GM18867 (cell line): ENCODE measurements around the gene TBX21.
A peak's percentile ranks its signal among the peaks of the same experiment; 100 is the strongest.

Experiments used
- ATAC-seq: cut with Tn5 transposase; IDR thresholded peaks from one replicate; pipeline ENCODE4 v1.9.1; 2021; ENCODE audit warnings: mild to moderate bottlenecking, moderate library complexity; ENCODE audit not compliant: unreplicated experiment

TBX21 gene

DNA sequence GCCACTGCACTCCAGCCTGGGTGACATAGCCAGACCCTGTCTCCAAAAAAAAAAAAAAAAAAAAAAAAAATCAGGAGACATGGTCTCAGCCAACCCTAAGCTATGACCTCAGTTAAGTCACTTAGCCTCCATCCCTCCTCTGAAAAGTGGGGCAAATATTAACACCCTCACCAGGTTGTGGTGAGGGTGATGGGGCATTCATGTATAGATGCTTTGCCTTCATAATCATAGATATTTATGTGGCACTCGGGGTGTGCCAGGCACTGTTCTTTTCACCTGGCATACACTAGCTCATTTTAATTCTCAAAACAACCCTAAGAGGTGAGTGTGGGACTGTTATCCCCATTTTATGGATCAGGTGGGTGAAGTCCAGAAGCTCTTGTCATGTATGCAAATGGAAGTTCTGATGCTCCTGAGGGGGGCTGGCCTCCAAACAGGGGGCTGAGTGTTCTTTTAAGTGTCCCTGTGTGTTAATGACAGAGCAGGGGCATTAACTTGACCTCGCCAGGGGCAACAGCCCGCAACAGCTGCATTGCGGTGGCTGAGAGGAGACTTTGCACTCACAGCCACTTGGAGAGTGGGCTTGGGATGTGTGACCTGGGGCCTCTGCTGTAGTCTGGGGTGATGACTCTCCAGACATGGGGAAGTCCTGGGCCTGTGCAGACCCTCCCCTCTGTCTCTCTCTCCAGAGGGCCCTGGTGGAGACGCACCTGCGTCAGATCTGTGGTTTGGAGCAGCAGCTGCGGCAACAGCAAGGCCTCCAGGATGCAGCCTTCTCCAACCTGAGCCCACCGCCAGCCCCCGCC lies 34.9 kb upstream of the TBX21 start:
- ATAC-seq = no peak

- peak; percentile 29 for ATAC-seq
Observed at GRCh38 chr17:47698749-47699535, 34.1 kb upstream of the TBX21 start.

DNA sequence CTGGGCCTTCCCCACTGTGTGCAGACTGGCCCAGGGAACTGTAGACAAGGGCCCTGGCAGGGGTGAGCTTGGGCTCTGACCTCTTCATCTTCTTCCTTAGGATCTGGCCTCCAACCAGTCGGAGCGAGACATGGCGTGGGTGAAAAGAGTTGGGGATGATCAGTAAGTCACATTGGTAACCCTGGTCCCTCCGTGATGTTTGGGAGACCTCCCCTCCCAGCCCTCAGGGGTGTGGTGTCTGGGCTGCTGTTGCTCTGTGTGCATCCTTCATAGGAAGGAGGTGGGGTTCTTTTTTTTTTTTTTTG lies 33.5 kb upstream of the TBX21 start:
- ATAC-seq = no peak

DNA sequence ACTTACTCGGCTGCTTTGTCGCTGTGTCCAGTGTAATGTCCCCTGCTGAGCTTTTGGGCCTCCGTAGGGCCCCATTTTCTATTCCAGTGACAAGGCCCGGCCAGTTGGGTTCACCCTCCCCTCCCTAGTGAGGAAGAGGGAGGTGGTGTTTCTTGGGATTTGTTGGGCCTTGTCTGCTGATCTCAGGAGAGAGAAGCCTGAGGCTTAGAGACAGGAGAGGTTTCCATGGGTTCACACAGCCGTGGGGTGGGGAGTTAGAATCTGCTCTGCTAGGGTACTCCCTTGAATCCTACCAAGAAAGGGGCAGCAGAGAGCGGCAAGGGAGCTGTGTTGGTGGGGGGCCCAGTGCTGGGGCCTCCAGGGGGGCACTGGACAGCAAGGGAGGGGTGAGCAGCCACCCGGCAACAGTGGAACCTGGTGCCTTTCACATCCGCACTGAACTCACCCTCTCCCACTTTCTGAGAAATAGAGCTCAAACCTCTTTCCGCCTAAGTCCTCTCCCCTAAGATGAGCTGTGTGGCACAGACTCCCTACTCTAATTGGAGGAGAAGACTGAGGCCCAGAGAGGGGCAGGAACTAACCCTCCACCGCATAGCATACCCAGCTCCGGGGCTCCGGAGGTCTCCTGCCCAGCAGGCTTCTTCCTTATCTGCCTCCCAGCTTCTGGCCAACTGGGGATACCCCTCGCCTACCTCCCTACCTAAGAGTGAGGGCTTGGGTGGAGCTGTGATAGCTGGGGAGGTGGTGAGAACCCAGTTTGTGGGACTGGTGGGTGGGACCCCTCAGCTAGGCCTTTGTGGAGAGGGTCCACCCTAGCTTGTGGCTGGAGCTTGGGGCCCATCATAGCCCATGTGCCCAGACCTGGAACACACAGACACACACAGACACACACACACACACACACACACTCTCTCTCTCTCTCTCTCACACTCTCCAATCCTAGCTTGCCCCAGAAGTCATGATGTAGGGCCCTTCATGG lies 32.3 kb upstream of the TBX21 start:
- no peak for ATAC-seq

DNA sequence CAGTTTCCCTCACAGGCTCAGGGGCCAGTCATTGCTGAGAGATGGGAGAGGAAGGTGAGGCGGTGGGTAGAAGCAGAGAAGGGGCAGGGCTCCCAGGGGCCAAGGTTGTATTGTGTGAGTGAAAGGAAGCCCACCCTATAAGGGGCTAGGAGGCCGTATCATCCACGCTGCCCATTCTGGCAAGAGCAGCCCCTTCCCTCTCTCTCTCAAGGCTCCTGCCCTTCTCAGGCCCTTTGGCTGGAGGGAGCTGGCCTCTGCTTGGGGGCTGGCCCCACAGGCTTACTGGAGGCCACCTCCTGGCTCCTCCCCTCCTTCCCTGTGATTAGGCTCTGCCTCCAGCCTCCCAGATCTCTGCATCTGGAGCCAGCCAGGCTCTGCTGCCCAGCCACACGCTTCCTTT lies 31.4 kb upstream of the TBX21 start:
- no peak for ATAC-seq

GRCh38 chr17:47702391-47702995 lies 30.5 kb upstream of the TBX21 start:
- no peak for ATAC-seq

DNA sequence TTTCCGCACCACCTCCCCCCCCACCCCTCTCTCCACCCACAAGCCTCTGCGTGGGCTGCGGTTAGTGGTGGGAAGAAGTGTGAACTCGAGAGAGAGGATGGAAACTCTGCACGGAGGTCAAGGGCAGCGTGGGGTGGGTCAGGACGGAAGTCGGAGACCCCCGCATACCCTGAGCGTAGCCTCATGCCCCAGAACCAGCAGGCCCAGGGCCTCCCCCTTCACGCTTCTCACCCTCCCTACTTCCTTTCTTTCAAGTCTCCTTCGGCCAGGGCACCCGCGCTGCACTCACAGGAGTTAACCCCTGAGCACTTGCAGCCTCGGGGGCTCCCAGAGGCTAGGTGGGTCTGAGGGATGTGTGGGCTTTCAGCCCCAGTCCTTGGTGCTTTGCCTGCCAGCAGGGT lies 29.8 kb upstream of the TBX21 start:
- peak; percentile 29 for ATAC-seq

GRCh38 chr17:47703671-47704070 lies 29.4 kb upstream of the TBX21 start:
- no peak for ATAC-seq

- ATAC-seq = no peak
Observed at GRCh38 chr17:47704116-47704515, 28.9 kb upstream of the TBX21 start.

GRCh38 chr17:47704736-47705135 lies 28.3 kb upstream of the TBX21 start:
- ATAC-seq = no peak

DNA sequence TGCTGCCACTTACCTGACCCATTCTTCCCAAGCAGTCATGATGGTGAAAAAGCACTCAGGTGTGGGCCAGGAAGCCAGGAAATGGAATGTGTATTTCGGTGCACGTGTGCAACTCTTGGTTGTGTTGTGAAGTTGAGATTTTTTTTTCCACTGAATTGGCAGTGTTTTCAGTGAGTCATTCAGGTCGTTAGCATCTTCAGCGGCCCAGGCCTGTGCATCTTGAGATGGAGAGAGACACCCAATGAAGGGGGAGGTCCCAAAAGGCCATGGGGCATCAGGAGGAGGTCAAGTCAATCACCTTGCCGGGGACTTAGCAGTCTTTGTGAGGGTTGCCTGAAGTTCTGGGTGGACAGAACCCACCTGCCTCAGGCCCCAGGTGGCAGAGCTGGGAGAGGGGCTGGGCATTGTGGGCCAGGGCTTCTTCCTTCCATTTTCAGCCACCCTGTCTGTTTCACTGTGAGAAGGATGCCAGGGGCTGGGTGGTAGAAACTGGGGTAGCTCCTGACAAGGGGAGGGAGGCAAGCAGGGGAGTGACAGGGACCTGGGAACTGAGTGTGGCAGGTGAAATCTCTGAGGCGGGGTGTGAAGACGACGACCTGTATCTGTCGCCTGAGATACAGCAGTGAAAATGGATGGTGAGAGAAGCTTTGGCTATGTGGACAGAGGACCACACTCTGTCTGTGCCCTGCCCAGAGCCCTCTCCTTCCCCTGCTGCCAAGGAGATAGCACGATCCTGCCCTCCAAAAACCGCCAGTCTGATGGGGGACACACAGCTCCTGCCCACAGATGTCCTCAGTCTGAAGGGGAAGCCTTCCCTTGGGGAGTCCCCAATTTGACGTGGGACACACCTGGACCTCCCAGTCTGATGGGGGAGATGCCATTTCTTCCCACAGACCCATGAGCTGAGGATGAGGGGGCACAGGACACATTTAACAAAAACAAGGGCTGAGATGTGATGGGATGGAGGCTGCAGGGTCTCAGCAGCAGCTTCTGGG lies 27.2 kb upstream of the TBX21 start:
- ATAC-seq = no peak

DNA sequence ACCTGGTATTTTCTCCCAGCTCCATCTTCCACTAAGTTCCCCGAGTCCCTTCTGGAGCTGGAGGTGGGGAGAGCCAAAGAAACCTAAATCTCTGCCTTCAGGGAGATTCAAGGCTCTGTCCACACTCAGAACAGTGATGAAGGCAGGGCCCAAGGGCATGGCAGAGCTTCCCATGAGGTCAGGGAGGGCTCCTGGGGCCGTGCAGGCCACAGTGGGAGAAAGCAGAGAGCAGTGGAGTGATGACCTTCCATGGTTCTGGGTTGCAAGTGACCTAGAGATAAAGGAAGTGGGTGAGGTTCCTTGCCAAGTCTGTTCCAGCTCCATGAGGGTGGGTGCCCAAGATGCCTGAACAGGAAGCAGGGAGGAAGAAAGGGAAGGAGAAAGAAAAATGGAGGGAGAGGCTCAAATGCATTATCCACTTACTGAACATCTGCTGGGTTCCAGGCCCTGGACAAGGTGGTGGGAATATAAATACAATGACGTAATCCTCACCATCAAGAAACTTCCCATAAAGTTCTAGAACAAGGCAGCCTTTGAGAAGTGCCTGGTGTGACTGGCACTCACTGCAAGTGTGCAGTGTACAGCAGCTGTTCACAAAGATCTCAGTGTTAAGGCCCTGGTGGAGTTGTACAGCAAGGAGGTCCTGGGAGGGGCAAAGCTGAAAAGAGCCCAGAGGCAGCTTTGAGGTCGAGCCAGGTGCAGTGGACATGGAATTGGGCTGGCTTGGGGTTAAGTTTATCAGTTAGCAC lies 25.8 kb upstream of the TBX21 start:
- ATAC-seq = no peak

DNA sequence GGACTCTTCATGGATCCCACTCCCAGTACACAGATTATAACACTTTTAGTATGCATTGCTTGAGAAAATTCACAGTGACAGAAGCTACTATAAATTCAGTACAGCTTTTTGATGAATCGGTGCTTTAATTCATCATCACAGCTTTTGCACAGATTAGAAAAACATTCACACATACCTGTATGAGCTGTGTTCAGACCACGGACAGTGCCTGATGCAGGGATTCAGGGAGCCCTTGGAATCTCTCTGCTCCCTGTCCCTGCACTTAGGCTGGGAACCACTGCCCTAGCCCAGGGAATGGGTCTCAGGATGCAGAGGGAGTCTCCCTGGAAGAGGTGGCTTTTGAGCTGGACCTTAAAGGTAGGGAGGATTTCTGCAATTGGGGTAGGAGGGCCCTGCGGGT lies 25.2 kb upstream of the TBX21 start:
- ATAC-seq = no peak

GRCh38 chr17:47708312-47708863 lies 24.6 kb upstream of the TBX21 start:
- no peak for ATAC-seq

DNA sequence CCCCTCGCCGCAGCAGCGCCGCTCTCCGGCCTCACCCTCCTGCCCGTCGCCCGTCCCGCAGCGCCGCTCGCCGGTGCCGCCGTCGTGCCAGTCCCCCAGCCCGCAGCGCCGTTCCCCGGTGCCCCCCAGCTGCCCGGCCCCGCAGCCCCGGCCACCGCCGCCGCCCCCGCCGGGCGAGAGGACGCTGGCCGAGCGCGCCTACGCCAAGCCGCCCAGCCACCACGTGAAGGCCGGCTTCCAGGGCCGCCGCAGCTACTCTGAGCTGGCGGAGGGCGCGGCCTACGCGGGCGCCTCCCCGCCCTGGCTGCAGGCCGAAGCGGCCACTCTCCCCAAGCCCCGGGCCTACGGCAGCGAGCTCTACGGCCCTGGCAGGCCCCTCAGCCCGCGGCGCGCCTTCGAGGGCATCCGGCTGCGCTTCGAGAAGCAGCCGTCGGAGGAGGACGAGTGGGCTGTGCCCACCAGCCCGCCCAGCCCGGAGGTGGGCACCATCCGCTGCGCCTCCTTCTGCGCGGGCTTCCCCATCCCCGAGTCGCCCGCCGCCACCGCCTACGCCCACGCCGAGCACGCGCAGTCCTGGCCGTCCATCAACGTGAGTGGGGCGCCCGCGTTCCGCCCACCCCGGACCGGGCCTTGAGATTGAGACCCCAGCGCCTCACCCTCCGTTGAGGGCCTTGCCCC lies 24.0 kb upstream of the TBX21 start:
- ATAC-seq = no peak

- ATAC-seq = no peak
Observed at GRCh38 chr17:47709594-47709993, 23.4 kb upstream of the TBX21 start.

- ATAC-seq = no peak
Observed at GRCh38 chr17:47711366-47712099, 21.5 kb upstream of the TBX21 start.
